ENCODE measurements around the gene TRPV6.

The TRPV6 gene

DNA sequence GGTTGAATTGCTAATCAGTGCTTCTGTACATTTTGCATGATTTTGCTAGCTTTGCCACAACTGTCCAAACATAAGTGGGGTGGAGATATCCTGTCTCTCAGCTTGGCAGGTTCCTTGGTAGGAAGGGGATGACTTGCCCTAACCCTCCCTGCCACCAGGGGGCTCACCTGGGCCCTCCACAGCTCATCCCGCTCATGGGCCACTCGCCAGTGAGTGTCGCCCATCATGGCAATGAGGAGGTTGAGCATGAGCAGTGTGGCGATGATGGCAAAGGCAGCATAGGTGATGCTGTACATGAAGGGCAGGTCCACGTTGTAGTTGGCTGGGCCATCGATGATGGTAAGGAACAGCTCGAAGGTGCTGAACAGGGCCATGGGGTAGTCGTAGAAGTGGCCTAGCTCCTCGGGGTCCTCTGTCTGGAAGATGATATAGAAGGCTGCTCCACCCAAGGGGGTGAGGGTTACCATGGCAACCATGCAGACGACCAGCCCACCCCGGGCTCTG, 12.2 kb downstream of the TRPV6 start:
- no peak overlapping the region for H3K4me3 Mint-ChIP-seq
- H3K27ac Mint-ChIP-seq = no peak overlapping the region
- ATAC-seq (replicated peaks) = peak in 1 of 2 donors; percentile 31
- peaks cover 5 to 13% of the 10 kb centered on the region in 2 donors for H3K27me3 Mint-ChIP-seq
- no peak for DNase-seq
- H3K36me3 Mint-ChIP-seq = peaks cover 9 to 10% of the 10 kb centered on the region in 2 donors
- H3K4me1 Mint-ChIP-seq = peaks cover 0 to 2% of the 10 kb centered on the region in 2 donors
- H3K9me3 Mint-ChIP-seq = peaks cover 0 to 1% of the 10 kb centered on the region in 2 donors

- Mint-ChIP-seq H3K27ac (no peak overlapping the region), H3K36me3 (peaks cover 9 to 10% of the 10 kb centered on the region in 2 donors), H3K9me3 (peaks cover 0 to 1% of the 10 kb centered on the region in 2 donors), H3K4me1 (peaks cover 0 to 3% of the 10 kb centered on the region in 2 donors), H3K27me3 (peaks cover 5 to 13% of the 10 kb centered on the region in 2 donors), H3K4me3 (no peak overlapping the region)
- DNase-seq (no peak), ATAC-seq (replicated peaks) (no peak)
These were observed 13.4 kb downstream of the TRPV6 start for GRCh38 chr7:142872106-142872675.

DNA sequence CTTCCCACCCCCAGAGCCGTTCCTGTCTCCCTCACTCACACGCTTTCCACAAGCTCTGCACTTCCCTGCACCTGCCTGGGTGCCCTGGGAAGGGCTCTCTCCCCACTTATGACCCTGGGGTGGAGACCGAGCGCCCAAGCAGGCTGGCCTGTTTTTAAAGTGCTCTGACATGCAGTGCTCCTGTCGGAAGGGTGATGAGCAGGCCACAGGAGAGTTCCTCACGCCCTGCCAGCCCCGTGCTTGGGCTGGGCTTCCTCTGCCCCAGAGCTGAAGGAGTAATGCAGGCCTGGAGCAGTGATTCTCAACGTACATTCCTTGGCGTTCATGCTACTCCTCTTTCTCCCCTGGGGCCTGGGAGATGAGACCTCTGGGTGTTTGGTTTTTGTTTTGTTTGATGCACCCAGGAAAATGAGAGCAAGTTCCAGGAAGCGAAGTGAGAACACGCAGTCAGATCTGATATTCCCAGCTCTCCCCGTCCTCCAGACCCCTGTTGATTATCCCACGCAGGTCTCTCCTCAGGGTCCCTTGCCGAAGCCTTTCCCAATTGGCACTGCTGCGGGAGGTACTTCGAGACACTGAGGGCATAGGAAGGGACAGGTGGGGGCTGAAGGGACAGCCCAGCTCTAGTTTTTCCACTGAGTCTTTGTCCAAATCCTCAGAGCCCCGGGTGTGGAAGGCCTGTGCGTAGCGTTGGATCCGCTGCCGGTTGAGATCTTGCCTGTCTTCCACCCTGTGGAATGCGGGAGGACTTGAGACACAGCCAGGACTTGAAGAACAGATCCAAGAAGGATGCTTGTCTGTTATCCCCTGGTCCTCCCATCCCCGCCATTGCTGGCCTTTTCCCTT, 14.1 kb downstream of the TRPV6 start:
- ATAC-seq (replicated peaks) = no peak
- H3K36me3 Mint-ChIP-seq = peaks cover 9 to 10% of the 10 kb centered on the region in 2 donors
- peaks cover 0 to 3% of the 10 kb centered on the region in 2 donors for H3K4me1 Mint-ChIP-seq
- DNase-seq = no peak
- H3K9me3 Mint-ChIP-seq = peaks cover 0 to 1% of the 10 kb centered on the region in 2 donors
- no peak overlapping the region for H3K27ac Mint-ChIP-seq
- no peak overlapping the region for H3K4me3 Mint-ChIP-seq
- peaks cover 5 to 8% of the 10 kb centered on the region in 2 donors for H3K27me3 Mint-ChIP-seq

- Mint-ChIP-seq H3K27ac (no peak overlapping the region), H3K9me3 (peaks cover 0 to 1% of the 10 kb centered on the region in 2 donors), H3K36me3 (peaks cover 9 to 10% of the 10 kb centered on the region in 2 donors), H3K4me1 (peaks cover 0 to 4% of the 10 kb centered on the region in 2 donors), H3K27me3 (peaks cover under 1 to 1% of the 10 kb centered on the region in 2 donors), H3K4me3 (no peak overlapping the region)
- no peak for DNase-seq
- no peak for ATAC-seq (replicated peaks)
These were observed 14.8 kb downstream of the TRPV6 start for GRCh38 chr7:142870566-142871259.

DNA sequence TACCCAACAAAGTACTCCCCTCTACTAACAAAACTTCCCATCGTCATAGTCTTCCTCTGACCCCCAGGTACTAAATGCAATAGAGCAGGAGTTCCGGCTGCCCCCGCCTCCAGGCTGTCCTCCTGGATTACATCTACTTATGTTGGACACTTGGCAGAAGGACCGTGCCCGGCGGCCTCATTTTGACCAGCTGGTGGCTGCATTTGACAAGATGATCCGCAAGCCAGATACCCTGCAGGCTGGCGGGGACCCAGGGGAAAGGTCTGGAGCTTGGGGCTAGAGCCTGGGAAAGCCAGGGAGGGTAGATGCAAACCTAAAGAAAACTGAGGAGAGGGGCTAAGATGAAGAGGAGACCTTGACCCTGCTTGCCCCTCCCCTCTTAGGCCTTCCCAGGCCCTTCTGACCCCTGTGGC, 15.4 kb downstream of the TRPV6 start:
- H3K36me3 Mint-ChIP-seq = peaks cover 9 to 10% of the 10 kb centered on the region in 2 donors

DNA sequence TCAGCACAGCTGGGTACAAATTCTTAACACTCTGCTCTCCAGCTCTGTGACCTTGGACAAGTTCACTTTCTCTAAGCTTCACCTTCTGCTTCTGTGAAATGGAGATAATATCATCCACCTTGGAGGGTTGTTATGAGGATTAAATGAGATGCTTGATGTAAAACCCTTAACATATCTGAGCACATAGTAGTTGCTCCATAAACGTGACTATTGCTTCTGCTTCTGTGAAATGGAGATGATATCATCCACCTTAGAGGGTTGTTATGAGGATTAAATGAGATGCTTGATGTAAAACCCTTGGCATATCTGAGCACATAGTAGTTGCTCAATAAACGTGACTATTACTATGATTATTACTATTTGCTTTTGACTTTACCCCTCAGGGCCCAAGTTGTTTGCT, 16.1 kb downstream of the TRPV6 start:
- Mint-ChIP-seq H3K4me3 (no peak overlapping the region), H3K27me3 (no peaks in the 10 kb centered on the region), H3K4me1 (peaks cover 0 to 4% of the 10 kb centered on the region in 2 donors), H3K27ac (no peak overlapping the region), H3K36me3 (peaks cover 11 to 13% of the 10 kb centered on the region in 2 donors), H3K9me3 (no peaks in the 10 kb centered on the region)
- ATAC-seq (replicated peaks) (no peak), DNase-seq (no peak)

More for the DNA sequence above, 15.4 kb downstream of the TRPV6 start:
- Mint-ChIP-seq H3K4me1 (peaks cover 0 to 4% of the 10 kb centered on the region in 2 donors), H3K27me3 (no peaks in the 10 kb centered on the region), H3K9me3 (peaks cover 0 to 1% of the 10 kb centered on the region in 2 donors), H3K27ac (no peak overlapping the region), H3K4me3 (no peak overlapping the region)
- ATAC-seq (replicated peaks) = no peak
- DNase-seq = no peak

GRCh38 chr7:142868986-142869415, 16.5 kb downstream of the TRPV6 start:
- Mint-ChIP-seq H3K27me3 (no peaks in the 10 kb centered on the region), H3K4me3 (no peak overlapping the region), H3K27ac (no peak overlapping the region), H3K4me1 (peaks cover 0 to 4% of the 10 kb centered on the region in 2 donors), H3K9me3 (no peaks in the 10 kb centered on the region), H3K36me3 (peaks cover 13 to 17% of the 10 kb centered on the region in 2 donors)
- ATAC-seq (replicated peaks) = no peak
- no peak for DNase-seq

- H3K27ac Mint-ChIP-seq = peak overlapping the region; percentile 37
- DNase-seq (no peak), ATAC-seq (replicated peaks) (no peak)
- H3K4me1 Mint-ChIP-seq = peaks cover 0 to 4% of the 10 kb centered on the region in 2 donors
- H3K9me3 Mint-ChIP-seq = no peaks in the 10 kb centered on the region
- H3K36me3 Mint-ChIP-seq = peaks cover 13 to 20% of the 10 kb centered on the region in 2 donors
- H3K27me3 Mint-ChIP-seq = no peaks in the 10 kb centered on the region
- no peak overlapping the region for H3K4me3 Mint-ChIP-seq
These were observed 17.2 kb downstream of the TRPV6 start for GRCh38 chr7:142868188-142868985.

GRCh38 chr7:142867398-142868187, 18.0 kb downstream of the TRPV6 start:
- no peak for ATAC-seq (replicated peaks)
- Mint-ChIP-seq H3K27me3 (no peaks in the 10 kb centered on the region), H3K27ac (peak overlapping the region; percentile 37), H3K4me1 (peaks cover 0 to 4% of the 10 kb centered on the region in 2 donors), H3K36me3 (peaks cover 13 to 25% of the 10 kb centered on the region in 2 donors), H3K4me3 (no peak overlapping the region), H3K9me3 (no peaks in the 10 kb centered on the region)
- no peak for DNase-seq

DNA sequence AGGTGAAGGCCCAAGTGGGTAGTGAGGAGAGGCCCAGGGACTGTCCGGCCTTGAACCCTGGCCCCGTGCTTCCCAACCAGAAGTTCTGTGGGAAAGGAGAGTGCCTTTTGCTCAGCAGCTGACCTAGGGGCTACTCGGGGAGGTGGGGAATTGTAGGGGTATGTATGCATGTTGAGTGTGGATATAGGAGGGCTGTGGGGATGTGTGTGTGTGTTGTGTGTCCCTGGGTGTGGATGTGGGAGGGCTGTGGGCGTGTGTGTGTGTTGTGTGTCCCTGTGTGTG, 18.5 kb downstream of the TRPV6 start:
- H3K36me3 Mint-ChIP-seq = peaks cover 15 to 29% of the 10 kb centered on the region in 2 donors
- H3K27ac Mint-ChIP-seq = no peak overlapping the region
- no peaks in the 10 kb centered on the region for H3K9me3 Mint-ChIP-seq
- no peak for DNase-seq
- H3K4me1 Mint-ChIP-seq = peaks cover 0 to 6% of the 10 kb centered on the region in 2 donors
- ATAC-seq (replicated peaks) = no peak
- no peaks in the 10 kb centered on the region for H3K27me3 Mint-ChIP-seq
- no peak overlapping the region for H3K4me3 Mint-ChIP-seq

- H3K4me1 Mint-ChIP-seq = peaks cover 0 to 6% of the 10 kb centered on the region in 2 donors
- no peak overlapping the region for H3K4me3 Mint-ChIP-seq
- no peak for ATAC-seq (replicated peaks)
- H3K36me3 Mint-ChIP-seq = peaks cover 15 to 29% of the 10 kb centered on the region in 2 donors
- H3K27ac Mint-ChIP-seq = no peak overlapping the region
- H3K27me3 Mint-ChIP-seq = no peaks in the 10 kb centered on the region
- H3K9me3 Mint-ChIP-seq = no peaks in the 10 kb centered on the region
- DNase-seq = no peak
These were observed 19.0 kb downstream of the TRPV6 start for GRCh38 chr7:142866361-142867096.

GRCh38 chr7:142865766-142866165, 19.8 kb downstream of the TRPV6 start:
- no peak overlapping the region for H3K27ac Mint-ChIP-seq
- ATAC-seq (replicated peaks) = no peak

More at GRCh38 chr7:142865766-142866165, 19.8 kb downstream of the TRPV6 start:
- DNase-seq = no peak
- no peaks in the 10 kb centered on the region for H3K27me3 Mint-ChIP-seq
- H3K36me3 Mint-ChIP-seq = peaks cover 10 to 27% of the 10 kb centered on the region in 2 donors
- peaks cover 0 to 6% of the 10 kb centered on the region in 2 donors for H3K4me1 Mint-ChIP-seq
- no peaks in the 10 kb centered on the region for H3K9me3 Mint-ChIP-seq
- no peak overlapping the region for H3K4me3 Mint-ChIP-seq
